Renal cortex interstitium (tissue), 11 donors: ENCODE measurements around the gene PYGB. TPM values are rescaled to one million over a fixed set of nuclear protein-coding genes. Genes with fewer than 3 reads are reported as not detected.
"Not testable (repeated sequence)": the region's sequence is repeated elsewhere in the genome, so short reads cannot be mapped to it uniquely, and the experiment has no call there.

Experiments used
- DNase-seq, 11 donors: peaks; one replicate each; pipeline ENCODE4 v3.0.0-alpha.2; 2013; ENCODE audit warnings: low read depth in 9 of 11, low spot score in 4 of 11; ENCODE audit errors: extremely low read depth in 1 of 11
- polyA plus RNA-seq, 3 donors: library from polyadenylated mRNA; unstranded; fragments of 120-200 nt; gene quantifications; one replicate each; pipeline ENCODE4 v1.2.1, GENCODE V29; 2013; ENCODE audit not compliant: insufficient read length in 3 of 3

The PYGB gene
- polyA plus RNA-seq, 3 donors, result 45.6 to 53.2 (median 51.1) TPM

- DNase-seq, result no peak
Observed at GRCh38 chr20:25254986-25255680, 7.2 kb downstream of the PYGB start.

DNA sequence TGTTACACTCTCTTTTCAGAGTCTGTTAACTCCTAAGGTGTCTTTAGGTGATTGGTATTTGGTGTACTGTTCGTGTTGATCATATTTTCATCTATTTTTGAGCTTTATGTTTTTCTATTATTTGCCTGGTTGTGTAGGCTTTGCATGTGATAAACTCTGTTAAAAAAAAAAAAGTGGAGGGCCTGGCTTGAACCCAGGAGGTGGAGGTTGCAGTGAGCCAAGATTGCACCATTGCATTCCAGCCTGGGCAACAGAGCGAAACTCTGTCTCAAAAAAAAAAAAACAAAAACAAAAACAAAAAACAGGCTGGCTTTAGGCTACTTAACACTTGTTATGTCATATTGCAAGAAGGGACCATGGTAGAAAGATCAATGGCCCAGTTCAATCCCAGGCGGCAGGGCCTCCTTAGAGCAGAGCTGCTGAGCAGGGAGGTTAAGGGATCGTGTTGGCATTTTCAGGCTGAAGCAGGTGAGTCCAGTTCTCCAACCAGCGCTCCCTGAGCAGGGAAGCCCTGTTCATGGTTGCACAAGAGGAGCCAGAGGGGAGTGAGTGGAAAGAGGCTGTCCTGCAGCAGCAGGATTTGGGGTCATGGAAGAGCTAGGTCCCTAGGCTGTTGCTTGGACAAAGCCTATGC is 8.5 kb downstream of the PYGB start:
- DNase-seq, result no peak

GRCh38 chr20:25257130-25257529 is 9.2 kb downstream of the PYGB start:
- DNase-seq, result no peak

DNA sequence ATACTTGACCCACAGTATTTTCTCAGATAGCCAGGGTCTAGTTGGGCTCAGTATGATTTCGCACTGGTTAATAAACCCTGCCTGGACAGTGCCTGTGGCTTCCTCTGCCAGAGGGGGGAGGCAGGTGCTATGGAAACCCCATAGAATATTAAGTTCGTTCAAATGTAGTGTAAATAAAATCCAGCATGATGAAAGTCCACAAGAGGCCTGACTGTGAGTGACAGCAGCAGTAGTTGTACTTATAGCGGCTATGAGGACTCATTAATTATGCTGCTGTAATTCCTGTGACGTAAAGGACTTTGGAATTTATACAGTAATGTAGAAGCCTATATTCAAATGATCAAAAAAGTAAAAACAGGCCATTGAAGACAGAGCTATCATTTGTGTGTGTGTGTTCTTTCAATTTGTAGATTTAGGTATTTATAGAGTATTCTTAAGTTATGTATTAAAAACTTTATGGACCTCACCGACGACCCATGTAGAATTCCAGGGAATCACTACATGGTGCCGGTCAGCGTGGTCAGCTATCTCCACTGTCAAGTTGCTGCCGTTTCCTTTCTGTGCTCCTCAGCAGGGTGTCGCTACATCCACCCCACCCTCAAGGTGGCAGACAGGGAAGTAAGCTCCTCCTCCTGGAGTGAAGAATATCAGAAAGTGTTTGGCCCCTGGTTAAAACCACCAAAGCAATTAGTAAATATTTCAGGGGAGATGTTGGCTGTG is 10.0 kb downstream of the PYGB start:
- DNase-seq, result no peak

GRCh38 chr20:25258476-25258805 is 10.6 kb downstream of the PYGB start:
- no peak for DNase-seq

DNA sequence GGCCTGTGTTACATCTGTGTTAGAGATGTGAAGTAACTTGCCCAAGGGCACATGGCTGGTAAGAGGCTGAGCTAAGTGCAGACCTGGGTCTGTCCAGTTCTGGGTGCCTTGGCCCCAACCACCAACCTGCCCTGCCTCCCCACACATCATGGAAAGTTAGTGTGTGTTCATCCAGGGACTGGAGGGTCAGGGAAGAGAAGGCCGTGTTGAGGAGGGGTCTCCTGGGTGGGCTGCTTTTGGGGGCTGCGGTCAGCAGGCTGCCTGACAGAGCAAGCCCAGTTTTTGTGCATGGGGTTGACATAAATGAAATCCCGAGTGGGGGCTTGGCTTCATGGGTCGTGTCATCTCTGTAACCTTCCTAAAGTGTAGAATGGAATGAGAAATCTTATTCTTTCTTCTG is 10.9 kb downstream of the PYGB start:
- no peak for DNase-seq

- no peak for DNase-seq
Observed at GRCh38 chr20:25259358-25259757, 11.5 kb downstream of the PYGB start.

DNA sequence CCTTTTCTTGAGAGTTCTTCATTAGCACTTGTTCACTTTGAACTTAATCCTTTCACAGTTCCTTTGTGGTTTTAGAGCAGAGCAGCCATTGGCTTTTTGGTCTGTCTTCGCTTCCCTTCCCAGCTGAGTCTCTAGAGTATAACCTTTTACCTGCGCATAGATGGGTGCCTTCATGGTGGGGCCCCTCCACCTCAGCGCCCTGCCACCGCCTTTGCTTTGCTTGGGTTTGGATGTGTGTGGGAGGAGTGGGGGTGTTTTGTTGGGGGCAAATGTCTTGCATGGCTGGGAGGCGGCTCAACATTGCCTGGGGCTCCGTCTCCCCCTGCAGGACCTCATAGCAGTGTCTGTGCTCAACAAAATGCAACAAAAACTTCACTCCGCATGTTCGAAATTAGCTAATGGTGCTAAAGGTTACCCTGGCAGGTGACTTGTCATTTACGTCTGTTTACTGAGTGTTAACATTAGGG is 11.9 kb downstream of the PYGB start:
- DNase-seq, result no peak

DNA sequence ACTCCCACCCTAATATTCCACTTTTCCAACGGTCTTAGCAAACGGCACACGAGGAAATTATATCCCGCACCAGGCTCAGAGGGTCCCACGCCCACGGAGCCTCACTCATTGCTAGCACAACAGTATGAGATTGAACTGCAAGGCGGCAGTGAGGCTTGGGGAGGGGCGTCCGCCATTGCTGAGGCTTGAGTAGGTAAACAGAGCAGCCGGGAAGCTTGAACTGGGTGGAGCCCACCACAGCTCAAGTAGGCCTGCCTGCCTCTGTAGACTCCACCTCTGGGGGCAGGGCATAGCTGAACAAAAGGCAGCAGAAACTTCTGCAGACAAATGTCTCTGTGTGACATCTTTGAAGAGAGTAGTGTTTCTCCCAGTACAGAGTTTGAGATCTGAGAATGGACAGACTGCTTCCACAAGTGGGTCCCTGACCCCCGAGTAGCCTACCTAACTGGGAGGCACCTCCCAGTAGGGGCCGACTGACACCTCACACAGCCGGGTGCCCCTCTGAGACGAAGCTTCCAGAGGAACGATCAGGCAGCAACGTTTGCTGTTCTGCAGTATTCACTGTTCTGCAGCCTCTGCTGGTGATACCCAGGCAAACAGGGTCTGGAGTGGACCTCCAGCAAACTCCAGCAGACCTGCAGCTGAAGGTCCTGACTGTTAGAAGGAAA is 13.0 kb downstream of the PYGB start:
- DNase-seq, result not testable (repeated sequence)

DNA sequence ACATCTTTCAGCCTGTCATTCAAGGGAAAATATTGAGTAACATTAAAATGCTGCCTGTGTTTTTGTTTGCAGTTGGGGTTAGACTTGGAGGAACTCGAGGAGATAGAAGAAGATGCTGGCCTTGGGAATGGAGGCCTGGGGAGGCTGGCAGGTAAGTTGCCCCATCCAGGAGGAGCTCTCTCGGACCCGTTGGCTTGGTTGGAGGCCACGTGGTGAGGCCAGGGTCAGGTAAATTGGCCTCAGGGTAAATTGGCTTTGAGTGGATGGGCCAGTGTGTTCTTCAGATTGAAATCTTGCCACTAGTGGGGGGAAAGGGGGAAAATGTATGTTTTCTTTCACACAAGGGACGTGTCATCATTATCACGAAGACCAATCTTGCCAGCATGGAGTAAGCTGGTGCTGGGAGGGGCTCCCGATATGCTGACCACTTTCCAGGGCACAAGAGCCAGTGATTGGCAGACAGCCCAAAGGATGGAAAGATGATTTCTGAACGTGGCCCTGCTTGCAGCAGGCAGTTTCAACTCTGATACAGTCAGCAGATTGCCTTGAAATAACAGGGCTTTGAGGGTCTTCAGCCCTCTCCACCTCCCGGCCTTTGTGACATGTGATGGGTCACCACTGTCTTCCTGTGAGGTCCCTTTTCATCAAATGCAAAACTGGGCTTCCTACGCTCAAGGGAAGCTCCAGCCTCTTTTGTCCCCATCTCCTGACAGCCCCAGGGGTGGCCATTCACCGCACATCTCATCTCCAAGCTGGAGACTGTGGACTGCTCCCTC is 21.4 kb downstream of the PYGB start:
- no peak for DNase-seq

- no peak for DNase-seq
Observed at GRCh38 chr20:25269833-25270170, 21.9 kb downstream of the PYGB start.

DNA sequence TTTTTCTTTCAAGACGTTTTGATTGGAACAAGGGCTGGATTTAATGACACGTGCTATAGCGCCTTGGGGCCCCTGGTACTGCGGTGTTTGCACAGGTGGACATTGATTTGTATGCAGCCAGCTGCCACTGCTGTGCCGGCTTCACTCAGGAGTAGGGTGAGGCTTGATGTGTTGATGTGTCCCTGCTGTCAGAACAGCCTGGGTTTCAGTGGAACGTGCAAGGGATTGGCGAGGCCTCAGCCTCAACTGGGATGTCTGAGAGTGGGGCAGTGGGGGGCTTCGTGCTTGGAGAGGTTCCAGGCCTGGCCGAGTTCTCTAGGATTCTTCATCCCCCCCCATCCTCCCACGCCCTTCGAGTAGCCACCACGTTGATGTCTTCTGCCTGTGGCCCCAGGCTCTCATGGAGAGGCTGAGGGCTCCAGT is 23.0 kb downstream of the PYGB start:
- DNase-seq, result no peak

DNA sequence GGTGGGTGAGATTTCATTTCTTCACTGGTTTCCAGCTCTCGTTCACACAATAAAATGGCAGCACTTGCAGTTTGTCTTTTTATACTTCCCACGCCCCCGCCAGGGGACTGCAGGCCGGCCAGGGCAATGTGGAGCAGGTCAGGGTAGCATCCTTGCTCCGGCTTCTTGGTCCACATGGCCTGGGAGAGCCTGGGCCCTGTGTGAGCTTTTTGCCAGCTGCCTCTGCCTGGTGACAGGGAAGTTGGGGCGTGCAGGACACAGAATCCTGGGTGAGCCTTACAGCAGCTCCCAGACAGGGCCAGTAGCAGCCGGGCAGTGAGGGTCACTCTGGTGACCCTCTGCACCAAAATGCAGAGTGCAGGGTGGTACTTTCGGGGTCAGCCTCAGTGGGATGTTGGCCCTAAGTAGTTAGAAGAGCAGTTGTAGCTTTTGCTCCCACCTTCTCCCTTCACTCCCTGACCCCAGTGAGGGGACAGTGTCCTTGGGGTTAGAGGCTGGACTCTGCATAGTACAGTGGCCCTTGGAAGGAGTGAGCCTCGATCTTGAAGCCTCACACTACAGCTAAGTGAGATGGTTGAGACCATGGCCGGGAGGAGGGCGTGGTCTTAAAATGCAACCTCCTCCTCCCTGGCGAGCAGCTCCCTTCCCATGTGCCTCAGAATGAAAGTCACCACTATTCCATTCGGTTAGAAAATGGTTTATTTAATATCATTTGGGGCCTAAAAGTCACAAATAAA is 23.8 kb downstream of the PYGB start:
- no peak for DNase-seq

GRCh38 chr20:25272223-25273000 is 24.5 kb downstream of the PYGB start:
- no peak for DNase-seq

GRCh38 chr20:25273046-25273445 is 25.2 kb downstream of the PYGB start:
- DNase-seq, result no peak

- no peak for DNase-seq
Observed at GRCh38 chr20:25273541-25274358, 25.9 kb downstream of the PYGB start.

DNA sequence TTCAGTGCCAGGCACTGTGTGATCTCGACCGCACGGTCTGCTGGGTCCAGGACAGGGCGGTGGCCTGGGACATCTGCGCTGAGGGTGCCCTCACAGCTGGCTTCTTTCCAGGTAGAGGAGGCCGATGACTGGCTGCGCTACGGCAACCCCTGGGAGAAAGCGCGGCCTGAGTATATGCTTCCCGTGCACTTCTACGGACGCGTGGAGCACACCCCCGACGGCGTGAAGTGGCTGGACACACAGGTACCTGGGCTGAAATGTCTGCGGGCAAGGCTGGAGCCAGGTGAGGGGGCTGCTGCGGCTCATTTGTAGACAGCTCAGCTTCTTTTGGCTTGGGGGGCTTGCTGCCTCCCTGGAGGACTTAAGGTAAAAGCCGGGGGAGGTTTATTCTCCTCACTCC is 26.6 kb downstream of the PYGB start:
- DNase-seq, result no peak
